Activated CD4-positive, alpha-beta T cell treated with anti-CD3 and anti-CD28 coated beads, Interleukin-2, Interleukin-4, amounts not matched to agents 100 ng/mL and 50 ng/mL, durations not matched to agents 16 hours and 8 hours (primary cell): ENCODE data around the gene IL5RA.

Experiments
- DNase-seq: peaks from one replicate; pipeline ENCODE4 v3.0.0-alpha.2; 2020; ENCODE audit warnings: low spot score

Gene IL5RA

DNA sequence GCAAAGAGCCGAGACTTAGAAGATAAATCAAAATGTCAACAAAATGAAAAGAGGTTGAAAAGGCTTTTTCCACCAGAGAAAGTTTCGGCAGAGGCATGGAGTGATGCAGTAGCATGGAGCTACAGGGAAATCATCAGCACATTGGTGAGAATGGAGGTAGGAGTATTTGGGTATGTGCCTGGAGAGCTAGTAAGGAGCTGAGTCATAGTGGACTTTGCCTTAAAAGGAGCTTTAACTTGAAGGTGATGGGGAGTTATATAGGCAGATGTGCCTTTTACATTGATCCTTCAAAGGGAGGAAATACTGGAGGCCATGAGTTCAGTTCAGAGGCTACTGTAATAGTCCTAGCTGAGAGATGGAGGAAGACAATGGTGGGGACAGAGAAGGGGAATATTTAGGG, 44.3 kb downstream of the IL5RA start:
- no peak for DNase-seq

DNA sequence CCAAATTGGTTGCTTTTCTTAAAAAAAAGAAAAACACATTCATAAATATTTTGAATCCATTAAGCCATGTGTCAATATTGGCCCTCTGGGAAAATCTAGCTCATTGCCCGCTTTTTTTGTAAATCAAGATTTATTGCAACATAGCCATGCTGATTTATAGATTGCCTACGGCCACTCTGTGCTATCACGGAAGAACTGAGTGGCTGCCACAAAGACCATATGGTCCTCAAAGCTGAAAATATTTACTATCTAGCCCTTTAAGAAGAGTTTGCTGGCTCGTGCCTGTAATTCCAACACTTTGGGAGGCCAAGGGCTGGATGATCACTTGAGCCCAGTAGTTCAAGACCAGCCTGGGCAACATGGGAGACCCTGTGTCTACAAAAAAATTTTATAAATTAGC, 45.9 kb downstream of the IL5RA start:
- no peak for DNase-seq

DNA sequence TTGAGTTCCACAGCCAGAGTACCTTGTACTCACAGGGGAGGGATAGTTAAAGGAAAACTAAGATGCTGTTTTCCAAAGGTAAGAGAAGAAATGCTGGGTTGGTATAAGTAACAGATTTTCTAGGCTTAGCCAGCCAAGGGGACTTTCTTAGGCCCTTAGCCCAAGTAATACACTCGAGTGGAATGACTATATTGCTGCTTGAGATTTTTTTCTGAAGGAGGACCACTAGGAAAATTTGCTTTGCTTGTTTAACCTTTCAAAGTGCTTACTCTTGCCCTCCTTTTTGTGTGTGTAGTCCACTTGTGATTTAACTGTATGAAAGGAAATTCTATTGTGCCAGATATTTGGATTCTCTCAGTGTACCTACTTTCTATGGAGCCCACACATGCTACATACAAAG, 50.5 kb downstream of the IL5RA start:
- DNase-seq: no peak

DNA sequence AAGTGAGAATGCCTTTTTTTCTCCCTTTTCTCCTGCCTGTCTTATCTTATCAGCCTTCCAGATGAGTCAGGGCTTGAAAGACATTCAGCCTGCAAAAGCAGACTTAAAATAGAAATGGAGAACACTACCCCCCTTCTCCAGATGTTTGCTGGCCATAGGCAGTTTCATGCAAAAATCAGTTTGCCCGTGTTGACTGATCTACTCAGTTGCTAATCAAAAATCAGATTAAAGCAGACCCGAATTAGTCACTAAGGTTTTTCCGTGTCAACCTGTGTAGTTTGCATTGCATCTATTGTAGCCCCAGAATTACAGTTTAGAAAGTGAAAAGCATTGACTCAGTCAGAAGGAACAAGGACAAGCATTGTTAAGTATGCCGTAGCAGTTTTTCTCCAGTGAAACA, 56.2 kb downstream of the IL5RA start:
- DNase-seq: no peak

DNA sequence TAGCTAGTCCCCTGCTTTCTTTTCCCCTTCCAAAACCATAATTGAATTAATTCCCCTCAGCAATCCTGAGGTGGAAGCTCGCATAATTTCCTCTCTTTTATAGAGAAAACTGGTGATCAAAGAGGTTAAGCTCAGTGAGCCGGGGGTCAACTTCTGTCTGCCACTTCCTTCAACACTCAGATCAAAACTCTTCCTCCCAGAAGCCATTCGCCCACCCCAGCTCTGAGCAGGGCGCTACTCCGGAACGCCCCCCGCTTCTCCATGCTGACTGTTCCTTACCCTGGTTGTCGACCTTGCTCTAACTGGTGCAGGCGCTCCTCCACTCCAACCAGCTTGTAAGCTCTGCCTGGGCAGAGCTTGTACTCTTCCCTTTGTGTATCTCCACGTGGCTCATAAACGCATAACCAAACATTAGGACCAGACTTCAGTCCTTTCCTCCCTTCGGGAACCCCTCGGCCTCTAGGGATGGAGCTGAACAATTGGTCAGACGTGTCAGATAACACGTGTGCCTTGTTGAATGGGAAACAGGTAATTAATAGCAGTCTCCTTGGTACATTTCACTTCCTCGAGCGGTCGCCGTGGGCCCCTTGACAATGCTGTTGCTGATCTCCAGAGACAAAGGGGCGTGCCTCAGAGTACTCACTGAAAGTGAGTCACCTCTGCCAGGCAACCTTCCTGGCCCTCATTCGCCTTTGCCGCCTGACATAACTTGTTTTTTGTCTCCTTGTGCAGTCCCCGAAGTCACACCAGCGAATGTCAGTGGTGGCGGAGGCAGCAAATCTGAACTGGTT, 71.8 kb downstream of the IL5RA start:
- no peak for DNase-seq

DNA sequence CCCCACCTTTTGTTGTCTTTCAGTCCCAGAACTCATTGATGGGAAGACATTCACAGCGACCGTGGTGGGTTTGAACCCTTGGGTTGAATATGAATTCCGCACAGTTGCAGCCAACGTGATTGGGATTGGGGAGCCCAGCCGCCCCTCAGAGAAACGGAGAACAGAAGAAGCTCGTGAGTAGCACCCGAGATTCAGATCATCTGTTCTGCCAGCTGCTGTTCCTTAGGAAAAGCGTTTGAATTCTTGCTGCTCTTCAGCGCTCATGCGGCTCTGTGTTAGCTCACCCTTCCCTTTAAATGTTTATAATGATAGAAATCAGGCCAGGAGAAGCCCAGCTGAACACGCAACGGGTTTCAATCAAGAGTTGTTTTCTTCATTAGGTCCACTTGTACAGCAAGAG, 73.0 kb downstream of the IL5RA start:
- no peak for DNase-seq

DNA sequence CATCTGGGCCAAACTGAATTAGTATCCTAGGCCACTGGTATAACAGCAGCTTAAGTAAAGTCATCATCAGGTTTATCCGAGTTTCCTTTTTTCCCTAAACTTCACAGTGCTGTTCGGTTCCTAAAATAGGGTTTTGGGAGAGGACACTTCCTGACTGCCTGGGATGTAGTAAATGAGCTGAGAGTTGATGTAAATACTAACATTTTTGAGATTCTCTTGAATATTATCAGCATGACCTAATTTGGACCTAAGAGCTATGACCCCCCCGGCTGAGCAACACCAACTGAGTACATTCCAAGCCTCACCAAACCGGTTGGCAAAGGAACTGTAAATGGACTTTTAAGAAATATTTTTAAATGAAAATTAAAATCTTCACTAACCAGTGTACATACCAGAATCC, 78.8 kb downstream of the IL5RA start:
- DNase-seq: no peak

DNA sequence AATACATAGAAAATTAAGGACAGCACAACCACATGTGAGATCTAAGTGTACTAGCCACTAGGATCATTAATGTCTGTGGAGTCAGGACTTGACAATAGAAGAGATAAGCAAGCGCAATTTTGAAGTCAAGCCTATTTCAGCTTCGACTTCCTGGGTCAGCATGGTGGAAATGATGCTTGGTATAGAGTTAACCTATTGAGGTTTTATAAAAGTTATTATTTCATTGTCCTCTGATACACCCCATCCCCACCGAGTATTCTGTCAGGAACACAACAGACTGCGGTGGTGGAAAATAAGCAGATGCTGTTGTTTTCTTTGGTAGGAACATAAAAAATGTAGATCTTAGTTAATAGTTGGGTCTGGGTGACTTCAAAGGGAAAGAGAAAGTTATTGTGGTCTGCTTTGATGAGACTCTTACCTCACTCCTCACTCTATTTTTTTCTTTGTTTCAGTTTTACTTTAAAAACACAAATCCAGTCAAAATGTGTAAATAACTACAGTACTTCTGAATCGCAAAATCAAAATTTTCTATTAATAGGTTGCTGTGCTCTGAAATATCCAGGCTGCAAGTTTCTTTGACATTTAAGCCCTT, 82.1 kb downstream of the IL5RA start:
- DNase-seq: peak; percentile 9

DNA sequence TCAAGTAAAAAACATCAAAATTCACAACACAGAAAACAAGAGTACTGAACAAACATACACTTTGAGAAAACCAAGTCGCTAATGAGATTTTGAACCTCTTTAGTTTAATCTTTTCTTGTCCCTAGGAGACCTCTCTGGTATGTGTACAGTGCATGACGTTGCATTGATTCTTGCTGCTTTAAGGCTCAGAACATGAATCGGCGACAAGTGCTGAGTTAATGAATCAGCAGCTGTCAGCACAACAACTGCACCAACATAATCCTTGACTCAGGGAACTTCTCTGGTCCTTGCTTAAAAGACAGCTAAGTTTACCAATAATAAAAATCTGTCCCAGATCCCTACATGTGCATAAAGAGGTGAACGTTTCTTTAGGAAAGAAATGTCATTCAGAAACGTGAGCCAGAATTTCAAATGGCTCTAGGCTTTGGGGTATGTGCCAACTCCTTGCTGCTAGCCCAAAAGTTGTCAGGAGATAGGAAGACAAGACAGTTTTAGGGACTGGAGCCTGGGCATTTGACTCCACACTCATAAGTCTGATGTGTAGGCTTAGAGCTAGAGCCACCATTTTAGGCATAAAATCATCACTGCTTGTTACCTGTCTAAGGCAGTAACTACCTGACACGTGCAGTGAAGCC, 86.9 kb downstream of the IL5RA start:
- no peak for DNase-seq

DNA sequence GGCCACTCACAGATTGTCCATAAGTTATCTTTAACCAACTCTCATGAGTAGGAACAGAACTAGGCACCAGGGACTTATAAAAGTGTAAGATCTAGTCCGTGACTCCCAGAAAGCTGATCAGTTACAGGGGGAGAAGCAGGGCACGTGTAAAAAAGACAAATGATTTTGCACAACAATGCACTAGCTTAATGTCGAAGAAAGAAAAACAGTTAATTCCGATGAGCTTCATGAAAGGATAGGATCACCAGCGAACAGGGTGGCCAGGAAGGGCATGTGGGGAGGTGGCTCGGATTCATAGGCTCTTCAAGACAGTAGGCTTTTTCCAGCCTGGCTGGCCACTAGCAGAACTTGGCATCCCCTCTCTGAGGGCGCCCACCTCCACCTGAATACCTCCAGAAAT, 90.0 kb downstream of the IL5RA start:
- DNase-seq: no peak
